ENCODE measurements around the gene ZNF580. TPM values are rescaled to one million over a fixed set of nuclear protein-coding genes. Genes with fewer than 3 reads are reported as not detected.

The ZNF580 gene
- total RNA-seq, 1 donor from 2014 or later: 2.4 TPM

DNA sequence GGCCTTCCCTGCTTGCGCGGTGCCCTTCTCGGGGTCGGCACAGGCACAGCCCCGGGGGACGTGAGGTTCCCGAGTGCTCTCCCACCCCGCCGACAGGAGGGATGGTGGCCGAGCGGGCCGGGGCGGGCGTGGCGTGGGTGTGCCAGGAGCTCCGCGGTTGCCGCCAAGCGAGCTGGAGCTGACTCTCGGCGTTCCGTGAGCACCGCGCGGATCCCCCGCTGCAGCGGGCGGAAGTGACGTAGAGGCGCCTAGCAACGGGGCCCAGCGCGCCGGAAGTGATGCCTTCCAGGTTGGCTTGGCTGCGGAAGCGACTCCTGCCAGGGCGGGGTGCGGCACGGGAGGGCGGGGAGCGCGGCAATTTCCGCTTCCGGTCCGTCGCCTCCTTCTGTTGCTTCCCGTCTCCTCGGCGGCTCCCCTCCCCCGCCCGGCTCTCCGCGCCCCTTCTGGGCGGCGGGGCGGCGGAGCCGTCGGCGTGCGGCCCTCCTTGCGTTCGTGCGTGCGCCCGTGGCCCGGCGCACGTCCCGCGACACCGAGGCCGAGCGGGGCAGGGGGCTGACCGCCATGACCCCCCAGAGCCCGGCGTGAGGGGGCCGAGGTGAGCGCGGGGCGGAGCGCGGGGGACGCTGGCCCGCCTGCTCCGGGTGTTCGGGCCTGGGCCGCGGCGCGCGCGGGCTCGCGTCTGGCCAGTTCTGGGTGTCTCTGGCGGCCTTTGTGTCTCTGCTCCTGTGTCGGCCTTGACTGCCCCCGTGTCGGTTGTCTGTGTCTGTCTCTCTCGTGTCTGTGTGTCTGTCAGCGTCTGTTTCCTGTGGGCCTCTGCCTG lies 34.2 kb downstream of the ZNF580 start, which contains the start of gene EPN1:
Gene EPN1 (plus strand): TSS at position 386 of the 820 bp plus-strand sequence. CDS start 3,402 bp downstream, outside the sequence.
- H3K27me3 ChIP-seq (ENCODE audit: control insufficient read depth, insufficient read depth, low read length): no peaks in the 10 kb centered on the region
- FAIRE-seq (no peak), DNase-seq (ENCODE audit: low read depth) (peak; percentile 86)
- peaks cover 25% of the 10 kb centered on the region for H3K36me3 ChIP-seq (ENCODE audit: control insufficient read depth, insufficient read depth, low read length)
- TF ChIP-seq, protein P1, sequence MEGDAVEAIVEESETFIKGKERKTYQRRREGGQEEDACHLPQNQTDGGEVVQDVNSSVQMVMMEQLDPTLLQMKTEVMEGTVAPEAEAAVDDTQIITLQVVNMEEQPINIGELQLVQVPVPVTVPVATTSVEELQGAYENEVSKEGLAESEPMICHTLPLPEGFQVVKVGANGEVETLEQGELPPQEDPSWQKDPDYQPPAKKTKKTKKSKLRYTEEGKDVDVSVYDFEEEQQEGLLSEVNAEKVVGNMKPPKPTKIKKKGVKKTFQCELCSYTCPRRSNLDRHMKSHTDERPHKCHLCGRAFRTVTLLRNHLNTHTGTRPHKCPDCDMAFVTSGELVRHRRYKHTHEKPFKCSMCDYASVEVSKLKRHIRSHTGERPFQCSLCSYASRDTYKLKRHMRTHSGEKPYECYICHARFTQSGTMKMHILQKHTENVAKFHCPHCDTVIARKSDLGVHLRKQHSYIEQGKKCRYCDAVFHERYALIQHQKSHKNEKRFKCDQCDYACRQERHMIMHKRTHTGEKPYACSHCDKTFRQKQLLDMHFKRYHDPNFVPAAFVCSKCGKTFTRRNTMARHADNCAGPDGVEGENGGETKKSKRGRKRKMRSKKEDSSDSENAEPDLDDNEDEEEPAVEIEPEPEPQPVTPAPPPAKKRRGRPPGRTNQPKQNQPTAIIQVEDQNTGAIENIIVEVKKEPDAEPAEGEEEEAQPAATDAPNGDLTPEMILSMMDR (IDR thresholded peaks at IDR 0.05; ENCODE audit: insufficient read depth, low read length, severe bottlenecking): no peak
- H3K4me3 ChIP-seq (ENCODE audit: low read depth, low read length): peak within 1 kb of the TSS; percentile 79

DNA sequence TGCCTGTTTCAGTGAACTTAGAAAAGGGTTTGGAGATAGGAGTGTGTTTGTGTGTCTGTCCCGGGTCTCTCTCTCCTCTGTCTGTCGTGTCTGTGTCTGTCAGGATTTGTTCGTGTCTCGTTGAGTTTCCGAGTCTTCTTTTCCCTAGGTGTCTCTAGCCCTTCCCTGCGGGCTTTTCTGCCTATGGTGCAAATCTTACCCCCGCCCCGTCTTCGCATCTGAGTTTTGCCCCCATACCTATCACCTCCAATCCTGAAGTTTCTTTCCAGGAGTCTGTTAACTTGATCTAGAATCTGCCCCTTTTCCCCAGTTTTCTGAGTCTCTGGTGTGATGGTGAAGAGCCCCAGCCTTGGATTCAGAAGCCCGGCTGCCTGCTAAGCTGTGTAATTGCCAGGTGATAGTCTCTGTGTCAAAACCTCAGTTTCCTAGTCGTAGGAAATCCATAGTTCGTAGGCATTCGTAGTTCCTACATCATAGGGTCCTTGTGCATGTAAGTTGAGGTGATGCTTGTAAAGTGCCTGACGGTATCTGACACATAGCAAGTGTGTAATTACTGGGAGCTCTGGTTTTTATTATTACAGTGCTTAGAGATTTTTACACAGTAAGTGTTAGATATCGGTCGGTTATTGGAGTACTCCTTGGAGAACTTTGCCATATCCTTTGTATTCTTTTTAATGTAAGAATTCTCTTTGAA lies 35.0 kb downstream of the ZNF580 start:
- Histone ChIP-seq H3K4me3 (ENCODE audit: low read depth, low read length) (peak overlapping the region; percentile 79), H3K27me3 (ENCODE audit: control insufficient read depth, insufficient read depth, low read length) (no peaks in the 10 kb centered on the region), H3K36me3 (ENCODE audit: control insufficient read depth, insufficient read depth, low read length) (peaks cover 21% of the 10 kb centered on the region)
- peak; percentile 4 for DNase-seq (ENCODE audit: low read depth)
- TF ChIP-seq, protein P1 (IDR thresholded peaks at IDR 0.05; ENCODE audit: insufficient read depth, low read length, severe bottlenecking): no peak
- no peak for FAIRE-seq

GRCh38 chr19:55676383-55676782 lies 35.6 kb downstream of the ZNF580 start:
- DNase-seq (ENCODE audit: low read depth) (peak; percentile 30), FAIRE-seq (no peak)
- TF ChIP-seq, protein P1 (IDR thresholded peaks at IDR 0.05; ENCODE audit: insufficient read depth, low read length, severe bottlenecking): peak; percentile 9
- Histone ChIP-seq H3K4me3 (ENCODE audit: low read depth, low read length) (peak overlapping the region; percentile 79), H3K27me3 (ENCODE audit: control insufficient read depth, insufficient read depth, low read length) (no peaks in the 10 kb centered on the region), H3K36me3 (ENCODE audit: control insufficient read depth, insufficient read depth, low read length) (peaks cover 22% of the 10 kb centered on the region)

DNA sequence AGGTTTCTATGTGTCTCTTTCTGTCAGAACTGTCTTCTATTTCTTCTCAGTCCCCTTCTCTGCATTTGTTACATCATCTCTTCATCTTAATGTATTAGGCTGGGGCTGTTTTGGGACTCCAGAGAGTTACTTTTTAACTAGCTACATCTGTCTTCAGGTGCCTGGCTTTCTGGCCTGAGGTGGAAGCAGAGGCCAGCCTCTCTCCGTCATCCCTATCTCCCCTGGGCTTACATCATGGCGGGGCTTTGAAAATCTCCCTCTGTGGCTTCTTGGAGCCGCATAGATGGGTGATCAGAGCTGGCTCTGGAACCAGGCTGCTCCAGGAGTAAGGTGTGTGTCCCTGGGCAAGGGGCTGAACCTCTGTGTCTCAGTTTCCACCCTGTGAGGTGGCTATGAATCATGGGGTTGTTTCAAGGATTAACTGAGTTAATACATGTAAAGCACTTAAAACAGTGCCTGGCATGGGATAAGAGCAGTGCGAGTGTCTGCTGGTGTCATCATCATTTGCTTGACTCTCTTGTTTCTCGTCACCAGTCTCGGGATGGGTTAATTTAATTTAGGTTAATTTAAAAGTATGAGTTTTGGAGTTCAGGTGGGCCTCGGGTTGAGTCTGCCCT lies 36.2 kb downstream of the ZNF580 start:
- TF ChIP-seq, protein P1 (IDR thresholded peaks at IDR 0.05; ENCODE audit: insufficient read depth, low read length, severe bottlenecking): no peak
- H3K36me3 ChIP-seq (ENCODE audit: control insufficient read depth, insufficient read depth, low read length): peaks cover 22% of the 10 kb centered on the region
- FAIRE-seq: no peak

GRCh38 chr19:55677572-55678028 lies 36.8 kb downstream of the ZNF580 start:
- Histone ChIP-seq H3K36me3 (ENCODE audit: control insufficient read depth, insufficient read depth, low read length) (peaks cover 25% of the 10 kb centered on the region), H3K4me3 (ENCODE audit: low read depth, low read length) (no peak overlapping the region), H3K27me3 (ENCODE audit: control insufficient read depth, insufficient read depth, low read length) (no peaks in the 10 kb centered on the region)
- TF ChIP-seq, protein P1 (IDR thresholded peaks at IDR 0.05; ENCODE audit: insufficient read depth, low read length, severe bottlenecking): no peak
- no peak for FAIRE-seq
- DNase-seq (ENCODE audit: low read depth): no peak

More for the DNA sequence above, 36.2 kb downstream of the ZNF580 start:
- Histone ChIP-seq H3K27me3 (ENCODE audit: control insufficient read depth, insufficient read depth, low read length) (no peaks in the 10 kb centered on the region), H3K4me3 (ENCODE audit: low read depth, low read length) (no peak overlapping the region)
- peak; percentile 65 for DNase-seq (ENCODE audit: low read depth)
